ENCODE data around the gene IGSF9B. TPM values are rescaled to one million over a fixed set of nuclear protein-coding genes. Genes with fewer than 3 reads are reported as not detected.
A peak's percentile ranks its signal among the peaks of the same experiment; 100 is the strongest.

The IGSF9B gene
- total and polyA plus RNA-seq, 10 of the 15 experiments (the other 5 are each of a cell fraction or from before 2014, with no cell fraction given) = 0.03 to 3.7 (median 0.20) TPM; not detected in 2

- no peaks in the 10 kb centered on the region for H3K79me2 ChIP-seq (ENCODE audit: control insufficient read depth, insufficient read depth, low read length)
- RAD21 ChIA-PET (ENCODE audit: unreplicated experiment) = no interaction called here
- no peaks in the 10 kb centered on the region for H3K9me3 ChIP-seq (replicated peaks; ENCODE audit: control insufficient read depth, insufficient read depth, low read length)
- 62% methylated on average over 3 of the region's 3 CpGs for WGBS (ENCODE audit: insufficient coverage, insufficient replicate concordance, low lambda C conversion rate, missing lambda C conversion rate)
- H3K4me1 ChIP-seq (ENCODE audit: control insufficient read depth, insufficient read depth, low read length) = peaks cover 13% of the 10 kb centered on the region
- no peaks in the 10 kb centered on the region for H3K27me3 ChIP-seq (replicated peaks in 1 of 2; ENCODE audit: control insufficient read depth in 2 of 2, insufficient read depth in 2 of 2, low read length in 1 of 2)
- no peak overlapping the region for H3K9ac ChIP-seq (ENCODE audit: control insufficient read depth, insufficient read depth, low read length)
- no peak for DNase-seq (ENCODE audit: low read depth, low spot score)
- H3K36me3 ChIP-seq (ENCODE audit: control insufficient read depth in 2 of 2, insufficient read depth in 2 of 2, low read length in 1 of 2) = no peaks in the 10 kb centered on the region
- H3K4me2 ChIP-seq (ENCODE audit: control insufficient read depth, insufficient read depth) = no peak overlapping the region
- no peak for FAIRE-seq
- CTCF ChIA-PET = no interaction called here
- POLR2A ChIA-PET = no interaction called here
- no peak overlapping the region for H3K27ac ChIP-seq (ENCODE audit: control insufficient read depth, insufficient read depth)
- no peak for TF ChIP-seq ZBED1 (IDR thresholded peaks at IDR 0.05; ENCODE audit: borderline replicate concordance)
- TF ChIP-seq NR2C2 (IDR thresholded peaks at IDR 0.05; ENCODE audit: borderline replicate concordance, control insufficient read depth, insufficient read length, low read depth) = peak; percentile 50
- intact Hi-C loops (cut with micrococcal nuclease; ENCODE audit: unreplicated experiment) (no loop called here), in situ Hi-C loops (cut with MboI) (no loop called here)
- no peak overlapping the region for H3K4me3 ChIP-seq
- H2AFZ ChIP-seq (ENCODE audit: control insufficient read depth, low read depth, low read length) = no peak overlapping the region
- no peaks in the 10 kb centered on the region for H4K20me1 ChIP-seq (ENCODE audit: control insufficient read depth, insufficient read depth)
- BruUV-seq (replicated peaks) = no TSS peak
- no peak for ATAC-seq
- SMC1A ChIA-PET (ENCODE audit: uncharacterized antibody, unreplicated experiment) = no interaction called here
Observed at GRCh38 chr11:133901999-133902398, 54.8 kb downstream of the IGSF9B start.

DNA sequence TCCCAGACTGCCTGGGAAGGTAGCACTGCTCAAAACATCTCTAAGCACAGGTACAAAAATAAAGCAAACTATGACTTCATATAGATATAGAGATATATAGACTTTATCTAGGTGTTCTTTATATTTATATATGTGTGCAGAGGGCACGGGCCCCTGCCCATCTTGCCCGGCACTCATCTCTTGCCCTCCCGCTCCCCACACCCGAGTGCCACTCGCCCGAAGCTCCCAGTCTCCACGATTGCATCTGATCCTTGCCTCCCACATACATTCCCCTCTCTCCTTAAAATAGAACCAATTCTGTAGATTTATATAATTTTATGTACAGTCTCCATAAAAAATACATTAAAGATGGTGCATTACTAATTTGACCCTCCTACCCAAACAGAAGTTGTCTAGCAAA is 55.5 kb downstream of the IGSF9B start:
- FAIRE-seq = no peak
- 82% methylated on average over 7 of the region's 7 CpGs for WGBS (ENCODE audit: insufficient coverage, insufficient replicate concordance, low lambda C conversion rate, missing lambda C conversion rate)

More for the DNA sequence above, 55.5 kb downstream of the IGSF9B start:
- H3K9me3 ChIP-seq (replicated peaks; ENCODE audit: control insufficient read depth, insufficient read depth, low read length) = no peaks in the 10 kb centered on the region
- H3K4me1 ChIP-seq (ENCODE audit: control insufficient read depth, insufficient read depth, low read length) = peaks cover 13% of the 10 kb centered on the region
- intact Hi-C loops (cut with micrococcal nuclease; ENCODE audit: unreplicated experiment) (no loop called here), in situ Hi-C loops (cut with MboI) (no loop called here)
- CTCF ChIA-PET = interaction anchor here (0.5 kb wide), 1 partner anchor 9 kb away, joined by 4 read pairs; no protein-coding TSS in a partner anchor
- SMC1A ChIA-PET (ENCODE audit: uncharacterized antibody, unreplicated experiment) = no interaction called here
- ATAC-seq (no peak), DNase-seq (ENCODE audit: low read depth, low spot score) (no peak)
- RAD21 ChIA-PET (ENCODE audit: unreplicated experiment) = no interaction called here
- no peak for TF ChIP-seq MAX (IDR thresholded peaks at IDR 0.05; ENCODE audit: low read depth, low read length)
- TF ChIP-seq SUPT20H (IDR thresholded peaks at IDR 0.05; ENCODE audit: borderline replicate concordance, control insufficient read depth, low read depth, low read length) = no peak
- no peak for TF ChIP-seq ZNF207 (IDR thresholded peaks at IDR 0.05; ENCODE audit: borderline replicate concordance)
- no peak for TF ChIP-seq LARP7 (IDR thresholded peaks at IDR 0.05)
- no peak overlapping the region for H3K9ac ChIP-seq (ENCODE audit: control insufficient read depth, insufficient read depth, low read length)
- H3K27me3 ChIP-seq (replicated peaks in 1 of 2; ENCODE audit: control insufficient read depth in 2 of 2, insufficient read depth in 2 of 2, low read length in 1 of 2) = no peaks in the 10 kb centered on the region
- H3K27ac ChIP-seq (ENCODE audit: control insufficient read depth, insufficient read depth) = no peak overlapping the region
- H3K4me2 ChIP-seq (ENCODE audit: control insufficient read depth, insufficient read depth) = no peak overlapping the region
- H2AFZ ChIP-seq (ENCODE audit: control insufficient read depth, low read depth, low read length) = no peak overlapping the region
- no peaks in the 10 kb centered on the region for H3K36me3 ChIP-seq (ENCODE audit: control insufficient read depth in 2 of 2, insufficient read depth in 2 of 2, low read length in 1 of 2)
- no peak overlapping the region for H3K4me3 ChIP-seq
- no TSS peak for BruUV-seq (replicated peaks)
- POLR2A ChIA-PET = no interaction called here
- H4K20me1 ChIP-seq (ENCODE audit: control insufficient read depth, insufficient read depth) = no peaks in the 10 kb centered on the region
- no peaks in the 10 kb centered on the region for H3K79me2 ChIP-seq (ENCODE audit: control insufficient read depth, insufficient read depth, low read length)
